Bronchial epithelial cell (primary cell): ENCODE measurements around the gene CTNND2. TPM values are rescaled to one million over a fixed set of nuclear protein-coding genes. Genes with fewer than 3 reads are reported as not detected.

ENCODE experiments used
- DNase-seq: peaks from one replicate; pipeline ENCODE4 v3.0.0-alpha.2; 2010; ENCODE audit warnings: low read depth
- FAIRE-seq: peaks from 2 replicates; lab custom pipeline; 2011; peaks lifted over from hg19 to GRCh38; lab: Jason Lieb, UNC
- H3K27me3 ChIP-seq: 2 replicates; pipeline ENCODE4 v1.5.1; 2011; ENCODE audit warnings: low read length; ENCODE audit not compliant: control insufficient read depth, insufficient read depth
- H3K36me3 ChIP-seq: 2 replicates; pipeline ENCODE4 v1.5.1; 2011; ENCODE audit warnings: low read length; ENCODE audit not compliant: control insufficient read depth, insufficient read depth
- H3K4me3 ChIP-seq: 2 replicates; pipeline ENCODE4 v1.5.1; 2011; ENCODE audit warnings: mild to moderate bottlenecking, low read depth, low read length, control low read depth
- CTCF ChIP-seq: IDR thresholded peaks from 2 replicates; pipeline ENCODE4 v1.5.1; 2011; ENCODE audit warnings: mild to moderate bottlenecking, moderate library complexity, low read length, control low read depth, inconsistent platforms; ENCODE audit not compliant: insufficient read depth, severe bottlenecking
- total RNA-seq: library from RNA; depleted of rRNA; stranded (reverse); fragments of >200 nt; gene quantifications from 2 replicates; pipeline ENCODE4 v1.2.1, GENCODE V29; 2014

The CTNND2 gene
- total RNA-seq, 1 donor from 2014 or later, result not detected

- Histone ChIP-seq H3K27me3 (peaks cover 8% of the 10 kb centered on the region), H3K4me3 (no peak overlapping the region), H3K36me3 (no peaks in the 10 kb centered on the region)
- TF ChIP-seq CTCF, result no peak
- DNase-seq (no peak), FAIRE-seq (no peak)
Measured at GRCh38 chr5:11384441-11385250, 519.6 kb downstream of the CTNND2 start.

GRCh38 chr5:11383506-11384095 is 520.6 kb downstream of the CTNND2 start:
- Histone ChIP-seq H3K4me3 (no peak overlapping the region), H3K27me3 (peaks cover 8% of the 10 kb centered on the region), H3K36me3 (no peaks in the 10 kb centered on the region)
- FAIRE-seq (no peak), DNase-seq (no peak)
- no peak for TF ChIP-seq CTCF

- no peak for TF ChIP-seq CTCF
- Histone ChIP-seq H3K27me3 (no peaks in the 10 kb centered on the region), H3K36me3 (no peaks in the 10 kb centered on the region), H3K4me3 (no peak overlapping the region)
- DNase-seq (no peak), FAIRE-seq (no peak)
Measured at GRCh38 chr5:11378461-11378860, 525.8 kb downstream of the CTNND2 start.

- FAIRE-seq, result no peak
Measured at GRCh38 chr5:11377896-11378295, 526.4 kb downstream of the CTNND2 start.

GRCh38 chr5:11372191-11372590 is 532.1 kb downstream of the CTNND2 start:
- DNase-seq (no peak), FAIRE-seq (no peak)
- no peaks in the 10 kb centered on the region for H3K27me3 ChIP-seq
- no peaks in the 10 kb centered on the region for H3K36me3 ChIP-seq
- no peak overlapping the region for H3K4me3 ChIP-seq
- TF ChIP-seq CTCF, result no peak

More at GRCh38 chr5:11377896-11378295, 526.4 kb downstream of the CTNND2 start:
- no peaks in the 10 kb centered on the region for H3K27me3 ChIP-seq
- TF ChIP-seq CTCF, result no peak
- no peaks in the 10 kb centered on the region for H3K36me3 ChIP-seq
- DNase-seq, result no peak
- H3K4me3 ChIP-seq, result no peak overlapping the region
